Effector memory CD8-positive, alpha-beta T cell (primary cell): ENCODE results near the gene TJP2.
"Not testable (repeated sequence)": the region's sequence is repeated elsewhere in the genome, so short reads cannot be mapped to it uniquely, and the experiment has no call there.

Experiments
- ATAC-seq: fragments of 150-1000 bp; cut with Tn5 transposase; replicated peaks from 2 replicates; pipeline ENCODE4 v1.10.0; 2021; ENCODE audit warnings: mild to moderate bottlenecking, moderate library complexity
- DNase-seq, 3 experiments: peaks; one replicate each; pipeline ENCODE4 v3.0.0; 2021
- H3K27ac Mint-ChIP-seq, 2 donors: one replicate each; pipeline ENCODE4 v1.8.0; 2022; ENCODE audit warnings: mild to moderate bottlenecking in 2 of 2, mixed read lengths in 2 of 2, moderate library complexity in 2 of 2
- H3K27me3 Mint-ChIP-seq, 2 donors: one replicate each; pipeline ENCODE4 v1.8.0; 2022; ENCODE audit warnings: mixed read lengths in 2 of 2
- H3K36me3 Mint-ChIP-seq: one replicate; pipeline ENCODE4 v1.8.0; 2022; ENCODE audit warnings: mild to moderate bottlenecking, moderate library complexity, mixed read lengths; ENCODE audit not compliant: insufficient read depth
- H3K4me1 Mint-ChIP-seq, 2 donors: one replicate each; pipeline ENCODE4 v1.8.0; 2022; ENCODE audit warnings: low read depth in 2 of 2, mixed read lengths in 2 of 2
- H3K4me3 Mint-ChIP-seq, 2 donors: one replicate each; pipeline ENCODE4 v1.8.0; 2022; ENCODE audit warnings: mild to moderate bottlenecking in 2 of 2, mixed read lengths in 2 of 2, moderate library complexity in 2 of 2
- H3K9me3 Mint-ChIP-seq, 2 donors: one replicate each; pipeline ENCODE4 v1.8.0; 2022; ENCODE audit warnings: mixed read lengths in 2 of 2

TJP2 gene

GRCh38 chr9:69147041-69147834, 26.8 kb upstream of the TJP2 start:
- no peak for ATAC-seq
- no peak for DNase-seq
- no peaks in the 10 kb centered on the region for H3K4me1 Mint-ChIP-seq

GRCh38 chr9:69149321-69149807, 24.7 kb upstream of the TJP2 start:
- ATAC-seq: no peak
- Mint-ChIP-seq H3K9me3 (no peaks in the 10 kb centered on the region), H3K4me1 (no peaks in the 10 kb centered on the region), H3K27ac (no peak overlapping the region), H3K36me3 (no peaks in the 10 kb centered on the region), H3K27me3 (no peaks in the 10 kb centered on the region), H3K4me3 (no peak overlapping the region)
- no peak for DNase-seq

More at GRCh38 chr9:69147041-69147834, 26.8 kb upstream of the TJP2 start:
- H3K9me3 Mint-ChIP-seq: no peaks in the 10 kb centered on the region
- H3K4me3 Mint-ChIP-seq: no peak overlapping the region
- H3K36me3 Mint-ChIP-seq: no peaks in the 10 kb centered on the region
- H3K27me3 Mint-ChIP-seq: peaks cover 0 to 1% of the 10 kb centered on the region in 2 donors
- H3K27ac Mint-ChIP-seq: no peak overlapping the region

GRCh38 chr9:69151506-69151905, 22.6 kb upstream of the TJP2 start:
- no peak for ATAC-seq
- Mint-ChIP-seq H3K27ac (no peak overlapping the region), H3K36me3 (peaks cover 3% of the 10 kb centered on the region), H3K27me3 (no peaks in the 10 kb centered on the region), H3K9me3 (no peaks in the 10 kb centered on the region), H3K4me3 (no peak overlapping the region), H3K4me1 (no peaks in the 10 kb centered on the region)
- no peak for DNase-seq

GRCh38 chr9:69153707-69154521, 20.2 kb upstream of the TJP2 start:
- Mint-ChIP-seq H3K27ac (no peak overlapping the region), H3K9me3 (no peaks in the 10 kb centered on the region), H3K27me3 (no peaks in the 10 kb centered on the region), H3K4me3 (no peak overlapping the region), H3K4me1 (no peaks in the 10 kb centered on the region), H3K36me3 (peaks cover 3% of the 10 kb centered on the region)
- no peak for ATAC-seq
- DNase-seq: no peak

GRCh38 chr9:69155341-69156030, 18.6 kb upstream of the TJP2 start:
- ATAC-seq (no peak), DNase-seq (no peak)
- no peaks in the 10 kb centered on the region for H3K4me1 Mint-ChIP-seq
- no peak overlapping the region for H3K4me3 Mint-ChIP-seq
- no peaks in the 10 kb centered on the region for H3K9me3 Mint-ChIP-seq
- no peak overlapping the region for H3K27ac Mint-ChIP-seq
- H3K36me3 Mint-ChIP-seq: peaks cover 3% of the 10 kb centered on the region
- H3K27me3 Mint-ChIP-seq: no peaks in the 10 kb centered on the region

GRCh38 chr9:69157751-69158466, 16.2 kb upstream of the TJP2 start:
- peaks cover 0 to 2% of the 10 kb centered on the region in 2 donors for H3K9me3 Mint-ChIP-seq
- ATAC-seq (no peak), DNase-seq (no peak)
- no peak overlapping the region for H3K27ac Mint-ChIP-seq
- H3K4me3 Mint-ChIP-seq: no peak overlapping the region
- H3K36me3 Mint-ChIP-seq: peaks cover 3% of the 10 kb centered on the region
- no peaks in the 10 kb centered on the region for H3K4me1 Mint-ChIP-seq
- H3K27me3 Mint-ChIP-seq: no peaks in the 10 kb centered on the region

- peaks cover 0 to 2% of the 10 kb centered on the region in 2 donors for H3K9me3 Mint-ChIP-seq
- H3K4me1 Mint-ChIP-seq: no peaks in the 10 kb centered on the region
- no peak overlapping the region for H3K27ac Mint-ChIP-seq
- ATAC-seq (no peak), DNase-seq (no peak)
- peaks cover 3% of the 10 kb centered on the region for H3K36me3 Mint-ChIP-seq
- no peaks in the 10 kb centered on the region for H3K27me3 Mint-ChIP-seq
- H3K4me3 Mint-ChIP-seq: no peak overlapping the region
Measured at GRCh38 chr9:69158471-69158870, 15.6 kb upstream of the TJP2 start.

GRCh38 chr9:69164573-69164972, 9.5 kb upstream of the TJP2 start:
- not testable (repeated sequence) for H3K9me3 Mint-ChIP-seq, ATAC-seq, H3K27ac Mint-ChIP-seq, H3K4me1 Mint-ChIP-seq, H3K36me3 Mint-ChIP-seq, H3K27me3 Mint-ChIP-seq, DNase-seq, H3K4me3 Mint-ChIP-seq

GRCh38 chr9:69165581-69165980, 8.5 kb upstream of the TJP2 start:
- Mint-ChIP-seq H3K4me1 (peaks cover 7% of the 10 kb centered on the region in 2 donors), H3K9me3 (peaks cover 0 to 2% of the 10 kb centered on the region in 2 donors), H3K27me3 (peaks cover 3 to 4% of the 10 kb centered on the region in 2 donors), H3K36me3 (no peaks in the 10 kb centered on the region), H3K27ac (no peak overlapping the region), H3K4me3 (no peak overlapping the region)
- ATAC-seq: no peak
- DNase-seq: no peak

GRCh38 chr9:69168709-69169217, 5.3 kb upstream of the TJP2 start:
- peaks cover 9 to 11% of the 10 kb centered on the region in 2 donors for H3K4me1 Mint-ChIP-seq
- peak overlapping the region; percentile 73 to 83 for H3K27ac Mint-ChIP-seq
- H3K9me3 Mint-ChIP-seq: no peaks in the 10 kb centered on the region
- H3K36me3 Mint-ChIP-seq: peaks cover 7% of the 10 kb centered on the region
- peak; percentile 71 for ATAC-seq
- DNase-seq: peak; percentile 3 to 31 (median 5)
- H3K4me3 Mint-ChIP-seq: peak overlapping the region; percentile 79 to 85
- H3K27me3 Mint-ChIP-seq: peaks cover 15 to 18% of the 10 kb centered on the region in 2 donors

GRCh38 chr9:69170231-69170630, 3.8 kb upstream of the TJP2 start:
- ATAC-seq (no peak), DNase-seq (no peak)
- H3K27ac Mint-ChIP-seq: no peak overlapping the region
- H3K4me1 Mint-ChIP-seq: peaks cover 17% of the 10 kb centered on the region in 2 donors
- H3K4me3 Mint-ChIP-seq: no peak overlapping the region
- no peaks in the 10 kb centered on the region for H3K9me3 Mint-ChIP-seq
- peaks cover 7% of the 10 kb centered on the region for H3K36me3 Mint-ChIP-seq
- peaks cover 15 to 31% of the 10 kb centered on the region in 2 donors for H3K27me3 Mint-ChIP-seq

- H3K27me3 Mint-ChIP-seq: peaks cover 15 to 39% of the 10 kb centered on the region in 2 donors
- no peak for DNase-seq
- peaks cover 18% of the 10 kb centered on the region in 2 donors for H3K4me1 Mint-ChIP-seq
Measured at GRCh38 chr9:69171049-69171448, 3.0 kb upstream of the TJP2 start.

More at GRCh38 chr9:69171049-69171448, 3.0 kb upstream of the TJP2 start:
- no peak overlapping the region for H3K4me3 Mint-ChIP-seq
- no peak for ATAC-seq
- no peaks in the 10 kb centered on the region for H3K9me3 Mint-ChIP-seq
- H3K27ac Mint-ChIP-seq: no peak overlapping the region
- H3K36me3 Mint-ChIP-seq: peaks cover 7% of the 10 kb centered on the region
